Inflammatory macrophage treated with lipopolysaccharide for 1 hour (primary cell): ENCODE results near the gene PDX1.

ENCODE experiments used
- DNase-seq, 2 donors: peaks; one replicate each; pipeline ENCODE4 v3.0.0-alpha.2; 2020 to 2022

The PDX1 gene

DNA sequence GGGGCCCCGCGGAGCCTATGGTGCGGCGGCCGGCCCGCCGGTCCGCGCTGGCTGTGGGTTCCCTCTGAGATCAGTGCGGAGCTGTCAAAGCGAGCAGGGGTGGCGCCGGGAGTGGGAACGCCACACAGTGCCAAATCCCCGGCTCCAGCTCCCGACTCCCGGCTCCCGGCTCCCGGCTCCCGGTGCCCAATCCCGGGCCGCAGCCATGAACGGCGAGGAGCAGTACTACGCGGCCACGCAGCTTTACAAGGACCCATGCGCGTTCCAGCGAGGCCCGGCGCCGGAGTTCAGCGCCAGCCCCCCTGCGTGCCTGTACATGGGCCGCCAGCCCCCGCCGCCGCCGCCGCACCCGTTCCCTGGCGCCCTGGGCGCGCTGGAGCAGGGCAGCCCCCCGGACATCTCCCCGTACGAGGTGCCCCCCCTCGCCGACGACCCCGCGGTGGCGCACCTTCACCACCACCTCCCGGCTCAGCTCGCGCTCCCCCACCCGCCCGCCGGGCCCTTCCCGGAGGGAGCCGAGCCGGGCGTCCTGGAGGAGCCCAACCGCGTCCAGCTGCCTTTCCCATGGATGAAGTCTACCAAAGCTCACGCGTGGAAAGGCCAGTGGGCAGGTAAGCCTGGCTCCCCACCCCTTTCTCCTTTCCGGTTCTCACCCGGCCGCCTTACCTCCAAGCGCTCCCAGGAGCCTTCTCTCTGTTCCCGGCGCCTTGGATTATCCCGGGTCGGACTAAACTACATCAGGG, at the start of gene PDX1:
Gene PDX1, plus strand, starts transcription at position 67 of the 743 bp plus-strand sequence. Its CDS starts 139 bp downstream, at position 206.
- DNase-seq = no peak

DNA sequence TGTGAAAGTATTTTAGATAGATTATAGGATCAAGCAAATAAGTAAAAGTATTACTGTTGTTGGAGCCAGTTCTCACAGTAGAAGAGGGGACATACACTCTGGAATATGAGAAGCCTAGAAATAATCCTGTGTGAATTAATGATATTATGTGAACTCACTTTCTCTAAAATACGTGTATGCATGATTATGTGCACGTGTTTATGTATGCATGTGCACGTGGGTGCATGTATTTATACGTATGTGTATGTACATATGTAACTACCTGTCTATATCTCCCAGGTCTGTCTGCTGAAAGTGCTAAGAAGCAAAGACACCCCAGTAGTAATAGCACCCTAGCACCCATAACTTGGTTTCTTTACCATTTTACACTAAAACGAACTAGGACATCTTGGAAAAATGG, 41.5 kb upstream of the PDX1 start:
- DNase-seq = no peak

DNA sequence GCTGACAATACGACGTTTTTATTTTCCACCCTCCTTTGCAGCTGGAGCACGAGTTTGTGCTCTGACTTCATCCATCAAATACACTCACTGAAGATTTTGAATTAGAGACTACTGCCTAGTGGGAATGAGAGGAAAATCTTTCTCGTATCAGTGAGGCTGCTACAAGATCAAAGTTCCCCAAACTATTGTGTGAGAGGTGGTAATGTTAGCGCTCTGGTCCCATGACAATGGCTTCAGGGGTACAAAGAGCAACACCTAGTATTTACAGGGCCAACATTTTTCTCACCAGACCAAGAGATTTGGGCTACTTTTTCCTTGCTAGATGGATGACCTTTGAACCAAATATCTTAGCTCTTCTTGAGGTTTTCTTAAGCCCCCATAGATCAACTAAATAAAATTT, 30.3 kb upstream of the PDX1 start:
- no peak for DNase-seq

DNA sequence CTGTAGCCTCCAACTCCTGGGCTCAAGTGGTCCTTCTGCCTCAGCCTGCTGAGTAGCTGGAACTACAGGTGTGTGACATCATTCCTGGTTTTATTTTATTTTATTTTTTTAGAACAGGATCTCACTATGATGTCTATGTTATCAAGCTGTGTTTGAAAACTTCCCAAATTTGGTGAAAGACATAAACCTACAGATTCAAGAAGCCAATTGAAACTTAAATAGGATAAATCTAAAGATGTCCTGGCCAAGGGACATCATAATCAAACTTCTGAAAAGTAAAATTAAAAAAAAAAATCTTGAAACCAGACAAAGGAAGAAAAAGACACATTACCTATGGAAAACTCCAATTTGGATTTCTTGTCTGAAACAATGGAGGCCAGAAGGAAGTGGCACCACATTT, 23.1 kb upstream of the PDX1 start:
- no peak for DNase-seq

DNA sequence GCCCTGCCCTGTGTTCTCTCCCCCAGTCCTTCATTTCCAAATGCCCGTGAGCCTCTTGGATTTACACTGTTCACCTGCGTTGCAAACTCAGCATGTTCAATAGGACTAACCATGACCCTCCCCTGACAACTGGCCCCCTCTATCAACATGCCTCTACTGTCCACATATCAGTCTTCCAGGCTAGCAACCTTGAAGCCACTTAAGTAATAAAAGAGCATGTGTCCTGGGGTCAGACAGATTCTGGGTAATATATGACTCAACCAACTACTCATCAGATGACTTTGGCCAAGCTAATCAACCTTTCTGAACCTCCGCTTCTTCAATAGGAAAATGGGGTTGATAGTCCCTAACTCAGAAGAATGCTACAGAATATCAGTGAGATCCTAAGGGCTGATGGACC, 15.1 kb upstream of the PDX1 start:
- DNase-seq = no peak

DNA sequence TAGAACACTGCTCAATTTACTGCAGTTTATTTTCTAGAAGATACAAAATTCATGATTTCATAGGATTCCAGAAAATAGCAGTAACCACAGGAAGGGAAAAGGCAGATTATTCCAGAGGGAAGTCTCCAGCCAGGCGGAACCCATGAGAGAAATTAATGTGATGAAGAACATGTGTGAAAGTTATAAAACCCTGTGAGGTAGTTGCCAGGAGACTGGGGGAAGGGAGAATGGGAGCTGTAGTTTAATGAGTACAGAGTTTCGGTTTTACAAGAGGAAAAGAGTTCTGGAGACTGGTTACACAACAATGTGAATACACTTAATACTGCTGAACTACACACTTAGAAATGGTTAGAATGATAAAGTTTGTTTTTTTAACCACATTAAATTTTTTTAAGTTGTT, 14.2 kb upstream of the PDX1 start:
- no peak for DNase-seq

DNA sequence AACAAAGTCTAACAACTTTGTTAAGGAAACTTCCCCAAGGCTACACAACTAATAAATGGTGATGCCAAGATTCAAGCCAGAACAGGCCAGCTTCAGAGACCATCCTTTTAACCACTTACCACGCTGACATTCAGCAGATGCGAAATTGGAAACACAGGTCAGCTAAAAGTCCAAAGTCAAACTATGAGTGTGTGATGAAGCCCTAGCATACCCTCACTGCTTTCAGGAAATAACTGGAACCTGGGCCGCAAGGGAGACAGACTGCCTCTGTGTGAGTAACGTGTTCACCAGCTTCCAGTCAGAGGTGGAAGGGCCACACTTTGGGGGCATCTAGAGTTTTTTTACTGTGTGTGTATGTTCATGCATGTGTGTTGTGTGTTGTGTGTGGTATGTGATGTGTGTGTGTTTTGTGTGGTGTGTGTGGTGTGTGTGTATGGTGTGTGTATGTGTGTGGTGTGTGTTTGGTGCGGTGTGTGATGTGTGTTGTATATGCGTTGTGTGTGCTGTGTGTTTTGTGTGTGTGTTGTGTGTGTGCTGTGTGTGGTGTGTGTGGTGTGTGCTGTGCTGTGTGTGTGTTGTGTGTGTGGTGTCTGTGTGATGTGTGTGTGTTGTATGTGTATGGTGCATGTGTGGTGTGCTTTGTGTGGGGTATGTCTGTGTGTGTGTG, 12.5 kb upstream of the PDX1 start:
- DNase-seq = no peak

DNA sequence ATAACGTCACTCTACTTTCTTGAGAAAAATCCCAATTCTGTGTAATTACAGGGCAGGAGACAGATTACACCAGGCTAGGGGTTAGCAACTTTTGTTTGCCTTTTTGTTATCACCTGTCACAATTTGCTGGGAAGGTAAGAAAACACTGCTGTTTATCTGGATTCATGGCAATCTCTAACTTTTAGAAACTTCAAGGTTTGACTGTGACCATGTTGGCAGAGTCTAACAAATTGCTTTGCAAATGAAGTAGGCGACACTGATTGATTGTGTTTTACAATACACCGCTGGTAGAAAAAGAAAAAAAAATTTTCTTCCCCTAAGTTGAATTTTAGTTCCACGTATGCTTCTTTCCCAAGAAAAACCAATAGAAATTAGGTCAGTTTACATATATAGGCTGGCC, 10.4 kb upstream of the PDX1 start:
- no peak for DNase-seq

DNA sequence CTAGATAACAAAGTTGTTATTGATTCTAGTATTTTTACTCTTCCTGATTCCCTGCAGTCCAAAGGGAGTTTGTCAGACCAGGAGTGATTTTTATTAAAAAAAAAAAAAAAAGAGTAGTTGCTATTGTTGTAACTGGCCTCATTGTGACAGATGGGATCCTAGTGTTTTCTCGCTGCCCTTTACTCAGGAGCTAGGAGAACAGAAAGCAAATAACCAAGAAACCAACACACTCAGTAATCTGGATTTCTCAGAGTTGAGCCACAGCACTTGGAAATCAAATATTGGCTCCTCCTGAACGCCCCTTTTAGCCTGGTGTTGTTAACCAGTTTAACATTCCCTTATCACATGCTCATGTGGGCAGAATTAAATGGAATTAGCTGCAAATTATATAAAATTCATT, 8.3 kb upstream of the PDX1 start:
- DNase-seq = no peak

DNA sequence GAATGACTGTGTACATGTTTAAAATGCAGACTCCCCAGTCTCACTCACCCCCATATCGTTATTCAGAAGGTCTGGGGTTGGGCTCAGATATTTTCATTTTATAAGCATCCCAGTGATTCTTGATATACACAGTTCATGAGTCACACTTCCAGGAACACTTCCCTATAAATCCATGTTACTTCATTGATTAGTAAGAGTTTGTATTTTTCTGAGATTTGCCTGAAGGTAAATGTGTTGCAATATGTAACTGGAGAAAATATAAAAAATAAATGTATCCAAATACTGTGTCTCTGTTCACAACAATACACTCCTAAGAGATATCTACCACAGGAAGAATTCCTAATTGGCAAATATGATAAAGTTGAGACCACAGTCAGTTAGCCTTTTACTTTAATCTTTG, 6.6 kb upstream of the PDX1 start:
- DNase-seq = no peak

DNA sequence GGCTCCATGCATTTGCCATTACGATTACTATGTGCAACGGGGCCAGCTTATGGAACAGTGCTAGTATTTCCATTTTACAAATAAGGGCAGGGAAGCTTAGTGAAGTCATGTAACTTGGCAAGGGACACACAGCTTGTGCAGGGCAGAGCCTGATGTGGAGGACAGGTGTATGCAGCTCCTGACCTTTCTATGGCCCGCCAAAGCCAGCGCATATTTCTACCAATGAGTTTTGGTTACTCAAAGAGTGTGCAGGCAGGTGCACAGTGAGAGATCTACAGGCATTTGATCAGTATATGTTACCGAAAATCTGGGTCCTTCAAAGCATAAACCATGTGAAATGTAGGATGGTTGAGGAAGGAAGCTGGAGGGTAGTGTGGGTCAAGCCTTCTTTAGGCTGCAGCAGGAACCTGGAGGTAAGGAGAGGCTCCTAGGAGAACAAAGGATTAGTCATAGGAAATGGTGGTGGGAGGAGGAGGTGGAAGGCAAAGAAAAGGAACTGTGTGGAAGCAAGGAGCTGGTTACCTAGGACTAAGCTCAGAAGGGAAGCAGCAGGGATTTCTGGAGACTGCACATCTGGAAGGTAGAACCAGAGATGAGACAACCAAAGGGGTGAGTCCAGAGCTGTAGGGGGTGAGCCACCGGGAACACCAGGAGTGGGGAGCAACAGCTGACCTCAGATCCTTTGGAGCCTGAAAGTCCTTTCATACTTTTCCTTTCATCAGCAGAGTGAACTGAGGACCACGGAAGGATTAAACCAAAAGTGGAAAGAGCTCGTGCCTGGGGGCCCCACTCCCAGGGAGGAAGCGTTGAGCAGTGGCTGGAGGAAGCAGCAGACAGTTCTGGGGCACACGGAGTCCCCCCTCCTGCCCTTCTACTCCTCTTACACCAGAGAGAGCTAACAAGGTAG, 4.2 kb upstream of the PDX1 start:
- no peak for DNase-seq

DNA sequence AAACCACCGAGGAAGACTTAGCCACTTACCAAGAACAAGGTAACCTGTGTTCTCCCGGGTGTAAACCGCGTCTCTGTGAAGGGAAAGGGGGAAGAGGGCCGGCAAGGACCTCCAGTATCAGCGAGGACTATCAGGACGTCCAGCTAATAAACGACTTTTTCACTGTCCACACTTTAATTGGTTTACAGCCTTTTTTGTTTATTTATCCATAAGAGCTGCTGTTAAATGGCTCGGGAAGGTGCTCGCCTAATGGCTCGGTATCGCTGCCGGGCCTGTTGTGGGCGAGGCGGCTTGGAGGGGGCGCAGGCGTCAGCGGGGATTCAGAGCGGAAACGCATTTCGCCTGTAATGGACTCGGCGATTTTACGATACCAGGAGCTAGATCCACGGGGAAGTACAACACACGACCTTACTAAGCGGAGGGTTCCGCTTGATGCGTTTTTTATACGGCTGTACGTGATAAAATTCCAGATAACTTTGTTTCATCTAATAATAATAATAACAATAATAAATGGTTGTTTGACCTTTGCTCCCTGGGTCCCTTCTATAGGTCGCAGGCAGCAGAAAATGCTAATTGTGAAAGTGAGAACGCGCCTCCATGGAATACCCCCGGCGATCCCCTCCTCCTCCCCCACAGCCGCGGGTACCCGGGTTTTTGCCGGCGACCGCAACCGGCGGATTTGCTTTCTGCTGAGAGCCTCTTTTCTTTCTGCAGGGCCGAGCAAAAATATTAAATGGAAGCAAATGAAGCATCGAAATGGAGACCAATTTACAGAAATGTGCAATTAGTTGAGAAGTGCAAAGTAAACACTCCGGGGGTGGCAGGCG, 2.5 kb upstream of the PDX1 start:
- no peak for DNase-seq

DNA sequence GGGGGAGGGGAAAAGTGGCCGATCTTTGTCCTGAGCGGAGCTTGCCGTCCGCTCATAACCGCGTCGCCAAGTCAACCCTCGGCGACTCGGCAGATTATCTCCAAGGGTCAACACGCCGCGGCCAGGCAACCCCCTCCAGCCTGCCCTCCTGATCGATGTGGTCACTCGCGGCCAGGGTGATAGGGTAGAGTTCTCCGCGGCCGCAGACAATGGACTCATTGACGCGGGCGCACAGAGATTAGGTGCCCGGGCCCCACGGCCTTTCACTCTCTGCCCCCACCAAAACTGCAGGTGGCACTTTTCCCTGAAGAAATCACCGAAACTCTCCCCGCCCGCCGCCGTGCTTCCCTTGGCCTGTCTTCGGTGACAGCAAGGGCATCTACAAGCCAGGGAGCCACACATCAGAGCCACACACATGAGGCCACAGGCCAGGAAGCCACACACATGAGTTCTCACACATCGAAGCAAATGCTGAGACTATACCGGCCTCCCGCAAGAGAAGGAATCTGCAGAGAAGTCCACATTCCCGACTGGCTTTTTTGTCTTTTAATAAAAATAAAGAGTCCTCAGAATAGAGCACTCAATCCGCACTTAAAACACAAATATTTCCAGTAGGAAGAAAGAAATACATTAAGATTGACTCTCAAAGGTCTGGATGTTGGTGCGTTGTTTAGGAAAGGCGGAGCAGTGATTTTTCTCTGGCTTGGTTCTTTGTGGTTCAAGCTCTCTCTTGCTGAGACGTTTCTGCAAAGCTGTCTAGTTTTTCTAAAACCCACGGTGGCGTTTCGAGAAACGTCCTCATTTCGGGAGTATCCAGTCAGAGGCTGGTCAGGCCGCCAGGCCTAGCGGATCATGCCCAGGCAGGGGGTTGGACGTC, 1.5 kb upstream of the PDX1 start:
- DNase-seq = no peak

DNA sequence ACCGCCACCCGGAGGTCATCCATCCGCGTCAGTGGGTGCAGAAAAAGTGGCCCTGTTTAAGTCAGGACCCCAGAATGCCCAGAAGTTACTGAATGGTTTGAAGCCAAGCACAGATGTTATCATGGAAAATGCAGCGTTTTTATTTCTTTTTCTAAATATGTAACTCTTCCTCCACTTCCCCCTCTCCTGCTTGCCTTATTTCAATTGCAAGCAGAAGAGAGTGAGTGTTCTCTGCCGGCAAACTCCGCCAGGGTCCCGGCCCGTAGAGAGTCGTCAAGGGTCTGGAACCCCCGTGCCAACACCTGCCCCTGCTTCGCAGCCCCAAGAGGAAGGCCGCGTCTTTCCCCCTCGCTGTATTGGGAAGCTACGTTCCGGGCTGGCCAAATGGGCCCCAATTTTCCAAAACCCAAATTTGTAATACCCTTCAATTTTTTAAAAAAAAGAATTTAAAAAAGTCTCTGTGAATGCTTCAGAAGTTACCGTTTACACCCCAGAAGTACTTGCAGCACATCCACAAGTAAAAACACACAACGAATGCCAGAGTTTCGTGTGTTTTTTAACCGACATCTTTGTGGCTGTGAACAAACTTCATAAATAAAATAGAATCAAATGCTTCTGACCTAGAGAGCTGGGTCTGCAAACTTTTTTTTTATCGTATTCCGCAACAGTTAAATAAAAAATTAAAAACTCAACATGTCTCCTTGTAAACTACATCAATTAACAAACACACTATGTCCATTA, 712 bp upstream of the PDX1 start:
- no peak for DNase-seq

DNA sequence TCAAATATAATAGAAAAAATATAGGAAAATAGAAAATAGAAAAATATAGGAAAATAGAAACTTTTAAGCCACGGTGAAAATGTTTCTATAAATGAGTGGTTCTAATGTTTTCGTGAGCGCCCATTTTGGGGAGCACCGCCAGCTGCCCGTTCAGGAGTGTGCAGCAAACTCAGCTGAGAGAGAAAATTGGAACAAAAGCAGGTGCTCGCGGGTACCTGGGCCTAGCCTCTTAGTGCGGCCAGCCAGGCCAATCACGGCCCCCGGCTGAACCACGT, 204 bp upstream of the PDX1 start:
- no peak for DNase-seq

DNA sequence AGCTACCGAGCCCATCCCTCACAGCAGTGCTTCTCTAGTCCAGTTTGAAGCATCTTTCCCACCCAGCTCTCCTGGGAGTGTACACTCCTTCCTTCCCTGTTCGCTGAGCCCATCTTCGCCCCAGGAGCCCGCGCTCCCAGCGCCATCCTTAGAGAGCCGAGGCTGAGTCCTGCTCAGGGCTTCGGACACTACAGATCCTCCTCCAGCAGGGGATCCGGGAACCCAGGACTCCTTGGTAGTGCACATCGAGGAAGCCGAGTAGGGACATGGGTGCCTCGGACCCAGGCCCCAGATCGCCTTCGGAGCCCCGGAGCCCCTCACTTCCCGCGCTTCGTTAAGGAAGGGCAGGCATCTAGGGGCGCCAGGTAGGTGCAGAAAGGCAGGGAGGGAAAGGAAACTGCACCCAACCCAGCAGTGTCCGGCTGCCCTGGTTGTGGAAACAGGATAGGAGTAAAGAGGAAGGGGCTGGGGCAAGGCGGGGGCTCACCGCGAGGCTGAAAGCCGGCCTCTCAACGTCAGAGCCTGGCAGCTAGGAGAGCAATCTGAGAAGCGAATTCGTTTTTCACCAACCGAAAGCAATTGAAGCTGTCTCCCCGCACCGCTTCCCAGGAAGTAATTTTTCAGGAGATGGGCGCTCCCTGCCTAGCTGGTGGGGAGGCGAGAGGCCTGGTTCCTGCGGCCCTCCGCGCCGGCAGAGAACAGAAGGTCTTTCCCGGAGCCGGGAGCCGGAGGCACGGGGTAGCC, 1.0 kb downstream of the PDX1 start:
- no peak for DNase-seq

DNA sequence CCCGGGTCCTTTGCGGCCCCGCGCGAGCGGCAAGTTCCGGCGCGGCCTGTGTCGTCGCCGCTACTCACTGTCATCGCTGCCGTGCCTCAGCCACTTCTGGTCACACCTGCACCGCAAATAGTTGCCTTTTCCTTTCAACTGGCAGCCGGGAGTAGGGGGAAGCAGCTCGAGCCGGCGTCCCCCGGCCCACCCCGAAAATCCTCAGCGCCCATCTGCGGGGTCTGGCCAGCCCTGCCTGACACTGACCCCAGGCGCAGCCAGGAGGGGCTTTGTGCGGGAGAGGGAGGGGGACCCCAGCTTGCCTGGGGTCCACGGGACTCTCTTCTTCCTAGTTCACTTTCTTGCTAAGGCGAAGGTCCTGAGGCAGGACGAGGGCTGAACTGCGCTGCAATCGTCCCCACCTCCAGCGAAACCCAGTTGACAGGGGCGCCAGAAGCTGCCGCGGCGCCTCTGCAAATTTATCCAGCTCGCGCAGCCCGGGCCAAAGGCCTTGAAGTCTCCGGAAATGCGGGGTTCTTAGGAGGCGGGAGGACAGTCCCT, 1.7 kb downstream of the PDX1 start:
- DNase-seq = no peak

DNA sequence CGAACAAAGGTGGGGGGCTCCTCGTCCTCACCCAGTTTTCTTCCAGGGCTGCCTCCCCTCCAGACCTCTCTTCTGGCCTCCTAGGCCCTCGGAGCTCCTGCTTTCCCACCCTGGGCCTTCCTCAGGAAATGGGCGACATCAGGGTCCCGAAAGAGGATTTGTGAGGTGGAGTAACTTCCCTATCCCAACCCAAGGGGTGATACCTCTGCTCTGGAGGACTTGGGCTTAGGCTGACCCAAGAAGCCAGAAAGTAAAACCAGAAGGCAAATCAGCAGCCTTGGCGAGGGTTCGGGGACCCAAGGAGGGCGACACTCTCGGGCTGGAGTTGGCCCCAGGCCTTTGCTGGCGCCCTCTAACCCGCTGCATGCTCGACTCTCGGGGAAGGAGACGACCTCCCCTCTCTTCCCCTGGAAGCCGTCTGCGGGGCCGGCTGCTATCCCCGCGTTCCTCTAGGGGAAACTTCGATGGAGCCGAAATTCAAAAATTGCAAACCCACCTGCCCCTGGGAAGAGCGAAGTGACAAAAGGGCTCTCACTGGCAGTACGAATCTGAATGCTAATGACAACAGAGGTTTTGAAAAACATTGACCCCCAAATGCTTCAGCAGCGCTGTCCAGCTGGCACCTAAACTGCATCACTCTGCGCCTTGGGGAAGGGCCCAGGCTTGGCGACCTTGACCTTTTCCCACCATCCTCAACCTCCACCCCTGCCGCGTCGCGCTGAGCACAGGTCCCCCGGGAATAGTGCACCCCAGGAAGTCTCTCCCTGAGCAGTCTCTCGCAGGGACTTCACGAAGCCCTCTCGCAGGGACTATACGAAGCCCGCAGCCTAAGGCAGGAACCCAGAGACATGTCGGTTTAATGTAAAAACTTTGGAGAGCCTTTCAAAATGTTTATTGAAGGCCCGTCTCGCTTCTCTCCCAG, 2.4 kb downstream of the PDX1 start:
- DNase-seq = no peak
